A549 (cell line): ENCODE measurements around the gene SLC25A19. TPM values are rescaled to one million over a fixed set of nuclear protein-coding genes. Genes with fewer than 3 reads are reported as not detected.

Source experiments
- ATAC-seq, 2 experiments: fragments of 200-7000 bp in 1 of 2; fragments of >200 bp in 1 of 2; cut with Nextera tagmentation in 1 of 2; cut with Tn5 transposase in 1 of 2; 3 replicates each; pipeline versions ENCODE4 v1.8.0 to v1.9.1; 2018 to 2020; ENCODE audit warnings: mild to moderate bottlenecking in 1 of 2, moderate library complexity in 1 of 2
- CTCF ChIA-PET: fragments of 300-600 bp; sonication (Branson Sonifier 250); formaldehyde crosslinking; extraction: SDS; loops from one replicate; lab custom pipeline; 2021; ENCODE audit warnings: antibody characterized with exemption, inconsistent platforms; lab: Yijun Ruan, JAX
- POLR2A ChIA-PET: fragments of 350-600 bp; formaldehyde crosslinking; extraction: SDS; loops from one replicate; lab custom pipeline; 2021; ENCODE audit warnings: antibody characterized with exemption, inconsistent platforms; lab: Yijun Ruan, JAX
- DNase-seq, 2 experiments: peaks; one replicate each; pipeline versions ENCODE4 v3.0.0 to v3.0.0-alpha.2; 2011 to 2016; ENCODE audit warnings: low read depth in 1 of 2, low spot score in 1 of 2
- FAIRE-seq: peaks from 2 replicates; lab custom pipeline; 2011; peaks lifted over from hg19 to GRCh38; lab: Jason Lieb, UNC
- H3K27ac ChIP-seq, 2 experiments: fragments of >200 bp; sonication (Bioruptor Twin); formaldehyde crosslinking; 3 replicates each; pipeline ENCODE4 v1.5.1; 2016 to 2017
- H3K4me1 ChIP-seq: fragments of >200 bp; sonication (Bioruptor Twin); formaldehyde crosslinking; 3 replicates; pipeline ENCODE4 v1.6.1; 2016
- H3K4me2 ChIP-seq: fragments of >200 bp; sonication (Bioruptor Twin); formaldehyde crosslinking; 3 replicates; pipeline ENCODE4 v1.6.1; 2016
- H3K4me3 ChIP-seq: fragments of >200 bp; sonication (Bioruptor Twin); formaldehyde crosslinking; 3 replicates; pipeline ENCODE4 v1.5.1; 2016
- H3K9me3 ChIP-seq: fragments of >200 bp; sonication (Bioruptor Twin); formaldehyde crosslinking; 3 replicates; pipeline ENCODE4 v1.6.1; 2016
- CHD2 ChIP-seq: fragments of 150-350 bp; IDR thresholded peaks from 2 replicates; pipeline ENCODE4 v1.6.1; 2014; ENCODE audit warnings: low read length; ENCODE audit not compliant: partially characterized antibody
- CTCF ChIP-seq: fragments of >200 bp; sonication (Bioruptor Twin); formaldehyde crosslinking; IDR thresholded peaks from 3 replicates; pipeline ENCODE4 v1.5.1; 2016
- ESRRA ChIP-seq: fragments of 150-350 bp; IDR thresholded peaks from 2 replicates; pipeline ENCODE4 v1.6.1; 2014; ENCODE audit warnings: mild to moderate bottlenecking, low read length, borderline replicate concordance
- FOSL2 ChIP-seq, 2 experiments: fragments of 450-650 bp in 1 of 2; fragments of >200 bp in 1 of 2; sonication (Bioruptor Twin) in 1 of 2; formaldehyde crosslinking; IDR thresholded peaks; 2 replicates each; pipeline versions ENCODE4 v1.5.0 to v1.6.1; 2016 to 2020; ENCODE audit warnings: mild to moderate bottlenecking in 1 of 2, moderate library complexity in 1 of 2
- FOXS1 ChIP-seq: fragments of 250-450 bp; sonication (Bioruptor Pico); IDR thresholded peaks from 2 replicates; pipeline ENCODE4 v1.5.0; 2020; ENCODE audit warnings: mild to moderate bottlenecking, moderate library complexity
- HOXA7 ChIP-seq: fragments of 250-450 bp; sonication (Bioruptor Pico); IDR thresholded peaks from 2 replicates; pipeline ENCODE4 v1.5.0; 2020; ENCODE audit warnings: mild to moderate bottlenecking, moderate library complexity
- HOXB13 ChIP-seq: fragments of 250-450 bp; sonication (Bioruptor Pico); IDR thresholded peaks from 2 replicates; pipeline ENCODE4 v1.5.0; 2020; ENCODE audit warnings: low read depth, mild to moderate bottlenecking, moderate library complexity
- HOXB5 ChIP-seq: fragments of 250-450 bp; sonication (Bioruptor Pico); IDR thresholded peaks from 2 replicates; pipeline ENCODE4 v1.5.0; 2020; ENCODE audit warnings: mild to moderate bottlenecking, moderate library complexity
- JUN ChIP-seq, 2 experiments: fragments of >200 bp; sonication (Bioruptor Twin); formaldehyde crosslinking; IDR thresholded peaks; 2 replicates in 1 of 2; 3 replicates in 1 of 2; pipeline ENCODE4 v1.6.1; 2016 to 2017
- KDM1A ChIP-seq: fragments of 200-600 bp; sonication (generic); IDR thresholded peaks from 2 replicates; pipeline ENCODE4 v1.6.1; 2016; ENCODE audit warnings: low read depth, mild to moderate bottlenecking
- MAFK ChIP-seq: fragments of 450-650 bp; IDR thresholded peaks from 2 replicates; pipeline ENCODE4 v1.6.1; 2014; ENCODE audit not compliant: partially characterized antibody
- MAZ ChIP-seq: fragments of 150-350 bp; IDR thresholded peaks from 2 replicates; pipeline ENCODE4 v1.6.1; 2014; ENCODE audit warnings: antibody characterized with exemption, low read depth, low read length, borderline replicate concordance
- POLR2A ChIP-seq: IDR thresholded peaks from 2 replicates; pipeline ENCODE4 v1.6.1; 2012; ENCODE audit warnings: mild to moderate bottlenecking, low read length
- REST ChIP-seq: fragments of 200-600 bp; sonication (generic); IDR thresholded peaks from 2 replicates; pipeline ENCODE4 v1.6.1; 2016; ENCODE audit warnings: antibody characterized with exemption, mild to moderate bottlenecking, moderate library complexity
- SMC3 ChIP-seq: fragments of >200 bp; sonication (Bioruptor Twin); formaldehyde crosslinking; IDR thresholded peaks from 3 replicates; pipeline ENCODE4 v1.6.1; 2018; ENCODE audit warnings: inconsistent platforms
- SREBF2 ChIP-seq: fragments of 450-650 bp; IDR thresholded peaks from 2 replicates; pipeline ENCODE4 v1.6.1; 2014; ENCODE audit warnings: mild to moderate bottlenecking, moderate library complexity
- WGBS: methylation state at CpG from one replicate; pipeline ENCODE4 v1.1.6; 2017; ENCODE audit errors: missing lambda C conversion rate; 5-methylcytosine and 5-hydroxymethylcytosine counted together
- polyA plus RNA-seq, 4 experiments: library from polyadenylated mRNA; depleted of rRNA in 3 of 4; stranded (reverse); fragments of >200 nt; fragmentation: RNase III in 1 of 4; extraction: RNeasy Plus Mini Kit Qiagen cat#74134 plus additional on column Dnase treatment in 1 of 4; gene quantifications; 2 replicates in 3 of 4; 3 replicates in 1 of 4; pipeline ENCODE4 v1.2.3, GENCODE V29; 2011 to 2017
- TF ChIP-seq, protein P1 (sequence below): fragments of >200 bp; sonication (Bioruptor Twin); formaldehyde crosslinking; IDR thresholded peaks from 3 replicates; pipeline ENCODE4 v1.6.1; 2016
- TF ChIP-seq, protein P2 (sequence below): IDR thresholded peaks from 2 replicates; pipeline ENCODE4 v1.6.1; 2012; ENCODE audit warnings: low read depth, borderline replicate concordance
- TF ChIP-seq, protein P3 (sequence below): fragments of >200 bp; sonication (Bioruptor Twin); formaldehyde crosslinking; IDR thresholded peaks from 2 replicates; pipeline ENCODE4 v1.6.1; 2016
- TF ChIP-seq, protein P4 (sequence below): IDR thresholded peaks from 2 replicates; pipeline ENCODE4 v1.6.1; 2012

The SLC25A19 gene
- polyA plus RNA-seq, 2 of the 4 experiments (the other 2 are of a cell fraction) = 14.9 to 15.3 TPM

DNA sequence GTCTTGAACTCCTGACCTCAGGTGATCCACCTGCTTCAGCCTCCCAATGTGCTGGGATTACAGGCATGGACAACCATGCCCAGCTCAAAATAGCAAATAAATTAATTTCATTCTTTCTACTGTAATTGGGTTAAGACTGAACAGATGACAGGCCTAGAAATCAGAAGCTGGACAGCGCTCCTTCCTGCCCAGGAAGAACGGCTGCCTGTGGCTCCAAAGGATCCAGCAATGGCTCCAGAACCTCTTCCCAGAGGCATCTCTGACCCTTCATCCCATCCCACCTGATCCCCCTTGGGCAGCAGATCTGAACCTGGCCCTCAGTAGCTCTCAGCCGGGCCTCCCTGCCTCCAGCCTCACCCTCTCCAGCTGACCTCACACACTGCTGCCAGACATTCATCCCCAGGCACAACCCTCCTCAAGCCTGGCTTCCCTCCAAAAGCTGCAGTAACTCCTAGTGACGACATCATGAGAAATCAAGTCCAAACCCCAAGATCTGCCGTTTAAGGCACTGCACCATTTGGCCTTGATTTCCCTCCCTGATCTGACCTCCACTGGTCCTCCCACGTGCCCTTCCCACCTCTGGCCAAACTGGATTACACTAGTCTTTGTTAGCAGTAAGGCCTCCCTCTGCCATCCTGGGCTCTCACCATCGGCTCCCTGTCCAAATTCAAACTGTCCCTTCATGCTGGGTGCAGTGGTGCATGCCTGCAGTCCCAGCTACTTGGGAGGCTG is 15.1 kb downstream of the SLC25A19 start:
- no peak overlapping the region for H3K4me2 ChIP-seq
- no peaks in the 10 kb centered on the region for H3K9me3 ChIP-seq
- ATAC-seq (no peak), DNase-seq (peak in 1 of 2 experiments; percentile 29), FAIRE-seq (no peak)
- ChIA-PET CTCF (interaction anchor here (0.5 to 8.4 kb wide), 11 partner anchors 8 to 372 kb away, joined by 3 to 110 read pairs (median 4); partner anchors contain the start of genes GGA3 and MRPS7), POLR2A (interaction anchor here (1.5 to 2.2 kb wide), 2 partner anchors 12 to 15 kb away, joined by 5 to 15 read pairs; partner anchors contain the start of genes GGA3, MRPS7 and SLC25A19)
- TF ChIP-seq POLR2A (0 out of 2 replicates have a peak, but pooled peaks have one; percentile 8), HOXA7 (CRISPR knock-in tag) (no peak), CHD2 (no peak), HOXB13 (CRISPR knock-in tag) (no peak), ESRRA (no peak), REST (peak; percentile 61)
- TF ChIP-seq, protein P1, sequence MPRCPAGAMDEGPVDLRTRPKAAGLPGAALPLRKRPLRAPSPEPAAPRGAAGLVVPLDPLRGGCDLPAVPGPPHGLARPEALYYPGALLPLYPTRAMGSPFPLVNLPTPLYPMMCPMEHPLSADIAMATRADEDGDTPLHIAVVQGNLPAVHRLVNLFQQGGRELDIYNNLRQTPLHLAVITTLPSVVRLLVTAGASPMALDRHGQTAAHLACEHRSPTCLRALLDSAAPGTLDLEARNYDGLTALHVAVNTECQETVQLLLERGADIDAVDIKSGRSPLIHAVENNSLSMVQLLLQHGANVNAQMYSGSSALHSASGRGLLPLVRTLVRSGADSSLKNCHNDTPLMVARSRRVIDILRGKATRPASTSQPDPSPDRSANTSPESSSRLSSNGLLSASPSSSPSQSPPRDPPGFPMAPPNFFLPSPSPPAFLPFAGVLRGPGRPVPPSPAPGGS = no peak
- TF ChIP-seq, protein P2, sequence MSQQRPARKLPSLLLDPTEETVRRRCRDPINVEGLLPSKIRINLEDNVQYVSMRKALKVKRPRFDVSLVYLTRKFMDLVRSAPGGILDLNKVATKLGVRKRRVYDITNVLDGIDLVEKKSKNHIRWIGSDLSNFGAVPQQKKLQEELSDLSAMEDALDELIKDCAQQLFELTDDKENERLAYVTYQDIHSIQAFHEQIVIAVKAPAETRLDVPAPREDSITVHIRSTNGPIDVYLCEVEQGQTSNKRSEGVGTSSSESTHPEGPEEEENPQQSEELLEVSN = no peak
- TF ChIP-seq, protein P3, sequence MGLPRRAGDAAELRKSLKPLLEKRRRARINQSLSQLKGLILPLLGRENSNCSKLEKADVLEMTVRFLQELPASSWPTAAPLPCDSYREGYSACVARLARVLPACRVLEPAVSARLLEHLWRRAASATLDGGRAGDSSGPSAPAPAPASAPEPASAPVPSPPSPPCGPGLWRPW = no peak
- 0 out of 6 replicates have a peak overlapping the region, but pooled peaks of 1 of the 2 experiments have one; percentile 27 for H3K27ac ChIP-seq
- WGBS = 80% methylated on average over 7 of the region's 7 CpGs
- H3K4me3 ChIP-seq = no peak overlapping the region
- peaks cover 30% of the 10 kb centered on the region for H3K4me1 ChIP-seq

GRCh38 chr17:75272848-75273184 is 16.4 kb downstream of the SLC25A19 start:
- POLR2A ChIA-PET = interaction anchor here (0.8 to 2.6 kb wide), 3 partner anchors 11 to 133 kb away, joined by 3 to 14 read pairs (median 4); partner anchors contain the start of genes GRB2, MRPS7 and SLC25A19
- ATAC-seq (no peak), DNase-seq (no peak), FAIRE-seq (no peak)
- Histone ChIP-seq H3K4me3 (no peak overlapping the region), H3K4me1 (peaks cover 28% of the 10 kb centered on the region), H3K27ac (no peak overlapping the region), H3K4me2 (peak overlapping the region; percentile 95; the same call in 2 of the 3 replicates), H3K9me3 (no peaks in the 10 kb centered on the region)
- CTCF ChIA-PET = interaction anchor here (1.0 to 8.4 kb wide), 12 partner anchors 10 to 159 kb away, joined by 3 to 110 read pairs (median 12); partner anchors contain the start of genes GGA3, MRPS7 and SLC25A19
- TF ChIP-seq FOSL2 (IDR thresholded peaks at IDR 0.05) (no peak), FOSL2 (CRISPR knock-in tag; IDR thresholded peaks at IDR 0.05) (no peak), ESRRA (no peak), CTCF (no peak), JUN (IDR thresholded peaks at IDR 0.05) (no peak), MAFK (no peak), FOXS1 (CRISPR knock-in tag) (no peak), HOXA7 (CRISPR knock-in tag) (no peak), SMC3 (no peak), KDM1A (no peak), POLR2A (no peak), MAZ (no peak), HOXB5 (CRISPR knock-in tag) (no peak), SREBF2 (no peak)
- TF ChIP-seq, protein P3 = no peak
- TF ChIP-seq, protein P1 = no peak
- TF ChIP-seq, protein P4, sequence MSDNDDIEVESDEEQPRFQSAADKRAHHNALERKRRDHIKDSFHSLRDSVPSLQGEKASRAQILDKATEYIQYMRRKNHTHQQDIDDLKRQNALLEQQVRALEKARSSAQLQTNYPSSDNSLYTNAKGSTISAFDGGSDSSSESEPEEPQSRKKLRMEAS = no peak
- WGBS = 92% methylated on average over 3 of the region's 3 CpGs
